DMS114 treated with DMSO at 0.1 percent for 48 hours (cell line): Measurements from ENCODE around the gene MPL.
"Not testable (repeated sequence)": the region's sequence is repeated elsewhere in the genome, so short reads cannot be mapped to it uniquely, and the experiment has no call there.

Experiments
- DNase-seq: peaks from one replicate; lab custom pipeline; 2025; ENCODE audit not compliant: unreplicated experiment; lab: John Stamatoyannopoulos, UW

MPL gene

GRCh38 chr1:43373066-43373940, 35.7 kb downstream of the MPL start:
- no peak for DNase-seq

- DNase-seq, result no peak
Measured at GRCh38 chr1:43376723-43377235, 39.2 kb downstream of the MPL start.

DNA sequence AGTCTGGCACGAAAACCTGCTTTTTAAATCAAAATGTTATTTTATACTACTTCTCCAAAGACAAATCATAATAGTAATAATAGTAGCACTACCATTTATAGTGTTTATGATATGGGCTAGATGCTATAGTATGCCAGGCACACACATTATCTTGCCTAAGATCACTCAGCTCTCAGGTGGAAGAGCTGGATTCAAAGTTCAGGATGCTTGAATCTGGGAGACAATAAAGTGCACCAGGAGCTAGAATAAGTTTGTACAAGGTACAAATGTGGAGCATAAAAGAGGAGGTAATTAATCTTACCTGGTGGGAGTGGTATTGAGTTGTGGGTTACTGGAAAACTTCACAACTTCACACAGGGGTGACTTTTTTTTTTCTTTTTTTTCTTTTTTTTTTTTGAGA, 40.2 kb downstream of the MPL start:
- no peak for DNase-seq

- no peak for DNase-seq
Measured at GRCh38 chr1:43379476-43379875, 41.9 kb downstream of the MPL start.

GRCh38 chr1:43381612-43382011, 44.0 kb downstream of the MPL start:
- no peak for DNase-seq

- DNase-seq, result no peak
Measured at GRCh38 chr1:43382027-43382779, 44.6 kb downstream of the MPL start.

DNA sequence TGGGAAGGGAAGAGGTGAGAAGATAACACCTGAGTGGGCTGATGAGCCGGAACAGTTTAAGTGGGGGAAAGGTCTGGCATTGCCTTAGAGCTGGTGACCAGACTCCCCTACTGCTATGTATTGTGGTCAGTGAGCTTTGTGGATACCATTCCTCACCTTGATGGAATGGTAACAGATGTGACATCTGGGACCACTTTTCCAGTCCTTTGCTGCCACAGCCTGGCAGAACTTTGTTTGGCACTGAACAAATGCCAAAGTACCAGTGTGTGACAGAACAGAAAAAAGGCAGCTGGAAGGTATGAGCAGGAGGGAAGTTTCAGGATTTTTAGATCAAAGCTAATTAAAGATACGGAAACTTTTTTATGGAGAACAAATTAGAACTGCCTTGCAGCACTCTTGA, 45.8 kb downstream of the MPL start:
- DNase-seq, result no peak

DNA sequence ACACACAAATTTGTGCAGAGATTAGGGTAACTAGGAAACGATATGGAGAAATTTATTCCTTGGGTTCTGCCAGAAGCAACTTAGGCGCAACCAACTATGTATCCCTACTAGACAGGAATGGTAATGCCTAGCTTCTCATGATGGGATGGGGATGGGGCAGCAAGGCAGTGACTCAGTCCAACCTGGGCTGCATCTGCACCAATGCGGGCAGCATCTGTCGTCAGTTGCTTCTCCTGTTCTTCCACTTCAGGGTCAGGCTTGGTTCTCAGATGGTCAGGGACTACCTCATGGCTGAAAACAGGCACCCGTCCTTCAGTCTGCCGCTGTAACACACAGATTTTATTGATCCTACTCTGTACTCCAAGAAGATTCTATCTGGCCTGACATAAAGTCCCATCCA, 49.1 kb downstream of the MPL start:
- DNase-seq, result no peak

DNA sequence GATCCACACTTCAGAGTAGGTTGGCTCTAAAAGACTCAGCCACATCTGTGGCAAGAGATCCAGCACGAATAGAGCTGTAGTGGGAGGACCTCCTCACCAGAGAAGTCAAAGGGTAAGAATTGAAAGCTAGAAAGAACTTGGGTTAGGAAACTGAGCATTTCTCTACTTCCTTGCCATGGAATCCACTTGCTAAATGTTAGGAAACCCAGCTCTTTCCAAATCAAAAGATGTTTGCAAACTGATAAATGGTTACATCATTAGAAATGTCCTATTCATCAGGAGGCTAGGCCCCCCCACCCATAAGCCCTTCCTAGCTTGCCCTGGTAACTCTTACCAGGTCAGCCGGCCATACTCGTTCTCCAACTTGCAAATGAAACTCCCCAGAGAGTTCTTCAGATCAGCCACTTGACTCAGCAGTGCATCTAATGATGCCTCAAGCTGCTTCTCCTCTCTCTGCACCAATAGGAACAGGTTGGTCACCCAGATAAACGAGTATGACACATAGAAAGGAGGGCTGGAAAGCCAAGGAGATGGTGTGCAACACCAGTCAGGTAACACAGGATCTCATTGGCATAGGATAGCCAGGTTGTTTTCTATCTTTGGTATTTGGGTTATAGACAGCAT, 50.5 kb downstream of the MPL start:
- DNase-seq, result no peak

- no peak for DNase-seq
Measured at GRCh38 chr1:43388613-43389012, 51.0 kb downstream of the MPL start.

DNA sequence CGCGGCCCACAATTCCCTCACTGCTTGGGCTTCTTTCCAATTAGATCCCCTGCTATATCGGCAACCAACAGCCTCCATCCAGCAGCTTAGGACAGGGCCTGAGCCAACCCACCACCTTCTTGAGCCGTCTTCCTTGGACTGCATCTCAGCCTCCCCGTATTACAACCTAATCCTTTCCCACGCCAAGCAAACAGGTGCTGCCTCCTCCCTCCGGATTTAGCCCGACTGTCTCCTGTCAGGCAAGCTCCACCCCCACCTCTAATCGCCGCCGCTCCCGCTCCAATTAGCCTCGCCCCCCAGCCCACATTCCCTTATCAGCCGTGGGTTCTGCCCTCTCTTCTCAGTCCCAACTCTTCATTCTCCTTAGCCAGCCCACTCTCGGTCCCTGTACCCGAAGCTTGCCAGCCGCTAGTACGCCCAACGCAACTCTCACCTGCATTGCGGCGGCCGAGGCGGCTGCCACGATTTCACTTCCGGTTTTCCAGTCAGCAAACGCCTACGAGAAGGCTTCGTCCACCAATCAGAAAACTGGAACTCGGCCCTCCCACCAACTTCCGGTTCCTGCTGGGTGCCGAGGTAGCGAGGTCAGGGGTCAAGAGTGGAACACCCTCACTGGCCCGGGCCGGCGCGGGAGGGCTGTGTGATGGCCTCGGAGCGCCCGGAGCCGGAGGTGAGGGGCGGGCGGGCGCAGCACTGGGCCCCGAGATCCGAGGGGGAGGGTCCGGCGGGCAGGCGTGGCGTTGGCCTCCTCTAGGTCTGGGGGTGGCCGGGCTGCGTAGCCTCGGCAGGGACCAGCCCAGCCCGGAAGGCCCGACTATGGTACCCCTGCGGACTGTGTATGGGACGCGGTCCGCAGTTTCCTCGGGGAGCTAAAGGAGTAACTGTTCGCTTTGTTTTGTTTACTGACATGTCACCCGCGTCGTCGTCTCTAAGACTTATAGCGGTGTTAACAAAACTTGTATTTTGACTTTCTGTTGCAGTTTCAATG, 52.0 kb downstream of the MPL start, which contains the start of the genes MED8 and SZT2:
Gene MED8 (minus strand): TSS at position 475 of the 988 bp plus-strand sequence. CDS start 36 bp downstream, at position 439.
Gene SZT2 (plus strand): TSS at position 574 of the 988 bp plus-strand sequence. CDS start 70 bp downstream, at position 644.
- peak; percentile 91 for DNase-seq

DNA sequence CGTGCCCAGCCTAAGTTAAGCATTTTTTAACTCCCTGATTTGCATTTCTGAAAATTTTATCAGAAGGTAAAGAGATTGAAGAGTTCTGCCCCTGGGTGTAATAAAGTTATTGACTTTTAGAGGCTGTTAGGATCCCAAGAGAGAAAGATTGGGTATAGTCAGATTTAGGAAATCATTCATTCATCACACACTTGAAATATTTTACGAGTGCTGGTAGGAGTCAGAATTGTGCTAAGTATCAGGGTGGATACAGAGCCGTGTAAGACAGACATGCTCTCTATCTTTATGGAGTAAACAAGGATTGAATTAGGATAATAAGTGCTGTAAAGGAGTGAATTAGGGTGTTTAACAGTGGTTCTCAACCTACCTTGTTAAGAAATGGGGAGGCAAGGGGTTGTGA, 55.1 kb downstream of the MPL start:
- DNase-seq, result no peak

- no peak for DNase-seq
Measured at GRCh38 chr1:43395523-43395922, 57.9 kb downstream of the MPL start.

GRCh38 chr1:43396059-43396458, 58.4 kb downstream of the MPL start:
- no peak for DNase-seq

DNA sequence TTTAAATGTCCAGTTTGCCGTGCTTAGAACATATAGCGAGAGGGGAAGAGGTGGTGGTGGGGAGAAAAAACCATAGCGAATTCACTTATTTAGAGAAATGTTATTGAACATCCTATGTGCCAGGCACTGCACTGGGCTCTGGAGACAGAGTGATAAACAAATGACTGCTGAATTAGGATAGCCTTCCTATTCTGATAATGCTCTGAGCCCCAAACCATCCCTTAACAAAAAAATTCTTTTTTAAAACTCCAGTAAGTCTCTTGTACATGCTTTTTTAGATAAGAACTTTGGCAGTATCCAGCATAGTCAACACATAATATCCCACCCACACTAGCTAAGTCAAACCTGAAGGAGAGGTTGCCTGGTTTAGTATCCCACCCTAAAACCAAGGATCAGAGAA, 60.6 kb downstream of the MPL start:
- DNase-seq, result no peak

- not testable (repeated sequence) for DNase-seq
Measured at GRCh38 chr1:43400441-43400840, 62.8 kb downstream of the MPL start.

DNA sequence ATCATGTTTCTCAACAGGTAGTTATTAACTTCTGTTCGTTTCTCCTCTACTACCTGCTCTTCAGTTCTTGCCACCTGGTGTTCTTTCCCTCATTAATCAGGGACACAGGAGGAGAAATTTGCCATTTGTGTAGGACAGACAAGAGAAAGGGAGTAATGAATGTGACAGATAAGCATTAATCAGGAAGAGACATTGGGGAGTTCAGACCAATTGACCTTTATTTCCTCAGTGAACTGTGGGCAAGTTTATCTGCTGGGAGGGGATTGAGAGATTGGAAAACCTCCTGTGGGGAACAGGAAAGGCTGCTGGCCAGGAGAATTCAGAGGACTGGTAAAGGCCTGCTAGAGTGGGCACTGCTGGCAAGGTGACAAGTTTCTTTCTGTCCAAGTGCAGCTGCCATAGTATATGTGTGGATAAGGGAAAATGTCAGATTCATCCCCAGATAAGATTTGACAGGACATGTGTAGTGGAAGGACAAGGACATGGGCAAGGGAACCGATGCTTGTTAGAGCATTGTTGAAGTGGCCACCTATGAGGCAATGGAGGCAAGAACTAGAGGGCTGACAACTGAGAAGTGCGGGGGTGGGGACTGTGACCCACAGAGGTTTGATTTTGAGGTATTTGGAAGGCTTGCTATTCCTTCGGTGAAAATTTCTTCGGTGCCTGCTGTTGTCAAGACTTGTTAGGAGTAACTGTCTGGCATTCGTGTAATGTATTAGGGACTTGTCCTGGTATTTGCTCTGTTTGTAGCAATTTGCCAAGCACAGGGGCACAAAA, 64.7 kb downstream of the MPL start:
- DNase-seq, result no peak
